Gastrocnemius medialis (tissue), 4 donors: Measurements from ENCODE around the gene RANBP17. TPM values are rescaled to one million over a fixed set of nuclear protein-coding genes. Genes with fewer than 3 reads are reported as not detected.

Experiments used
- ATAC-seq, 2 donors: fragments of 150-250 bp; one replicate each; pipeline ENCODE4 v1.9.1; 2016
- DNase-seq, 2 donors: peaks; one replicate each; pipeline ENCODE4 v3.0.0-alpha.2; 2019
- H3K27ac ChIP-seq, 4 donors: fragments of 200-600 bp; sonication (generic); 1 replicate in 1 of 4; 2 replicates in 3 of 4; pipeline ENCODE4 v1.5.1; 2016 to 2018; ENCODE audit warnings: mild to moderate bottlenecking in 2 of 4, moderate library complexity in 1 of 4
- H3K27me3 ChIP-seq, 3 donors: fragments of 200-600 bp; sonication (generic) in 2 of 3; 1 replicate in 1 of 3; 2 replicates in 2 of 3; pipeline versions ENCODE4 v1.5.1 to v1.6.0; 2016 to 2019; ENCODE audit warnings: mild to moderate bottlenecking in 1 of 3, moderate library complexity in 1 of 3
- H3K36me3 ChIP-seq, 2 donors: fragments of 200-600 bp; sonication (generic) in 1 of 2; one replicate each; pipeline ENCODE4 v1.5.1; 2017 to 2018
- H3K4me1 ChIP-seq, 2 donors: fragments of 200-600 bp; sonication (generic) in 1 of 2; one replicate each; pipeline ENCODE4 v1.5.1; 2016 to 2017; ENCODE audit warnings: mild to moderate bottlenecking in 2 of 2
- H3K4me3 ChIP-seq, 4 donors: fragments of 200-600 bp; sonication (generic) in 3 of 4; 1 replicate in 1 of 4; 2 replicates in 3 of 4; pipeline ENCODE4 v1.5.1; 2016 to 2019; ENCODE audit warnings: mild to moderate bottlenecking in 2 of 4
- H3K9me3 ChIP-seq, 3 donors: fragments of 200-600 bp; sonication (generic) in 2 of 3; 1 replicate in 1 of 3; 2 replicates in 2 of 3; pipeline ENCODE4 v1.5.1; 2016 to 2019
- CTCF ChIP-seq, 5 experiments: fragments of 450-650 bp in 3 of 5; fragments of 200-600 bp in 2 of 5; sonication (generic) in 2 of 5; IDR thresholded peaks in 4 of 5; conservative IDR thresholded peaks in 1 of 5; 1 replicate in 4 of 5; 2 replicates in 1 of 5; pipeline ENCODE4 v1.5.1; 2016 to 2019; ENCODE audit warnings: antibody characterized with exemption in 5 of 5, mild to moderate bottlenecking in 3 of 5, moderate library complexity in 3 of 5
- POLR2A ChIP-seq, 2 donors: fragments of 450-650 bp; IDR thresholded peaks; one replicate each; pipeline ENCODE4 v1.6.1; 2017; ENCODE audit warnings: antibody characterized with exemption in 2 of 2, mild to moderate bottlenecking in 2 of 2, moderate library complexity in 2 of 2
- in situ Hi-C, 4 donors: fragments of 200-750 bp; cut with MboI; loops; one replicate each; pipeline versions ENCODE4 v1.15.0 to v1.8.0; 2017; ENCODE audit warnings: low sequenced_read_pairs in 4 of 4
- intact Hi-C: fragments of 100-400 bp; cut with DNase I; formaldehyde crosslinking; loops from one replicate; pipeline ENCODE4 v1.15.1; 2023; ENCODE audit warnings: low total_unique reads
- total RNA-seq, 4 donors: library from RNA; depleted of rRNA; stranded (reverse); fragments of >200 nt; gene quantifications; one replicate each; pipeline versions ENCODE4 v1.1.0 to v1.2.3, GENCODE V29; 2016

Gene RANBP17
- total RNA-seq, 4 donors from 2014 or later, result 1.1 to 3.2 TPM; not detected in 2

DNA sequence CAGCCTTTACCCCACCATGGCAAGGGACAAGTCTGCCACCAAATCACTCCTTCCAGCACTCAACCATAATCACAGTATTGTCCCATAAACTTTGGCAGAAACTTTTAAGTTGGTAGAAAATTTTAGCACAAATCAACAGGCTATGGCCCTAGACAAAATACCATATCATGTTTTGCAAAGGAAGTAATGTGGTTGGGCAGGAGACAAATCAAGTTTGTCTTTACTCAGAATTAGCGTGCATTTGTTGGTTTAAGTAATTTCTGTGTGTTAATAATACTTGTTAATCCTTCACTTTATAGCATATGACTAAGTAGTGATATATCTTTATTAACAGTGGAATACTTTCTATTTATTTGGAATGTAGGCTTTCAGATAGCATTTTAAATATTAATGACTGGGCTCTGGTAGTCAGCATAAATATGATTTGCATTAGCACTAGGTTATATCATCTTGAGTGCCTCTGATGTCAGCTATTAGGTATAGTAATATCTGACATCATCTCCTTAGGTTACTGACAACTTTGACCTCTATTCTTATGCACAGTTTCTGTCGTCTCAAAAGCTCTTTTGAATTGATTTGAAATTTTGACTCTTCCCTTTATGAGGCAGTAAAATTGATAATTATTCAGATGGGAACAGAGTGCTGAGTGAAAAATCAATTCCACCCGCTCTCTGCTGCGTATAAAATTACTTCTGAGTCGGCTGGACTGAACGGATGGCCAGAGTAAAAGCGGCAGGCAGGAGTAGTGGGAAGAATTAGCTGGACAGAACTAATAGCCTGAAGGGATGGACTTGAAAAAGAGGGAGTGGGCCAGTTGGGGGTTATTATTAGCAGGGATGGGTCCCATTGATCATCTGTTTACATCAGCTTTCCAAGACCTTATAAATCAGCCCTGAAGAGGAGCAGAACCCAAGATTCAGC lies 407.1 kb downstream of the RANBP17 start:
- Histone ChIP-seq H3K4me3 (no peak overlapping the region), H3K36me3 (no peaks in the 10 kb centered on the region), H3K4me1 (no peaks in the 10 kb centered on the region), H3K9me3 (no peaks in the 10 kb centered on the region), H3K27me3 (no peaks in the 10 kb centered on the region), H3K27ac (no peak overlapping the region)
- DNase-seq (no peak), ATAC-seq (no peak)
- intact Hi-C loops (no loop called here), in situ Hi-C loops (no loop called here)
- no peak for TF ChIP-seq CTCF (IDR thresholded peaks at IDR 0.05 in 4 of 5, conservative IDR thresholded peaks at IDR 0.05 in 1 of 5)
- TF ChIP-seq POLR2A (IDR thresholded peaks at IDR 0.05), result no peak

GRCh38 chr5:171269717-171270116 lies 407.9 kb downstream of the RANBP17 start:
- Histone ChIP-seq H3K4me3 (no peak overlapping the region), H3K4me1 (no peaks in the 10 kb centered on the region), H3K27ac (no peak overlapping the region), H3K36me3 (no peaks in the 10 kb centered on the region), H3K9me3 (no peaks in the 10 kb centered on the region), H3K27me3 (no peaks in the 10 kb centered on the region)
- DNase-seq, result no peak
- intact Hi-C loops (no loop called here), in situ Hi-C loops (no loop called here)
- no peak for ATAC-seq
- TF ChIP-seq CTCF (IDR thresholded peaks at IDR 0.05 in 4 of 5, conservative IDR thresholded peaks at IDR 0.05 in 1 of 5), result no peak
- TF ChIP-seq POLR2A (IDR thresholded peaks at IDR 0.05), result no peak

DNA sequence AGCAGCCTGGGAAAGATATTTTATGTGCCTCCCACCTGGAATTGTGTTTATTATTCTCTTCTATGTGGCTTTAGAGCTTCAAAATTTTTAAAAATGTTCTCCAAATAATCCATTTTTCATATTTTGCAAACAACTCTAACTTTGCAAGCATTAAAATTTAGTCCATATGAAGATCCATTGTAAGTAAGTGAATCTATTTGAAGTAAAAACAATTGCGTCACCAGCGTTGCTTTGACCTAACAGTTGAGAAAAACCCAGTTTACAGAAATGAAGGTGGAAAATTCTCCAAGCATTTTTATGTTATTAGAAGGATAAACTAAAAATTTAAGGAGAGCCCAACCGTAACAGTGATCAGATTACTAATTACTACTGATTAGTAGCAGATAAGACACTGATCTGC lies 408.3 kb downstream of the RANBP17 start:
- in situ Hi-C loops, result no loop called here
- intact Hi-C loops, result no loop called here
- H3K4me1 ChIP-seq, result no peaks in the 10 kb centered on the region
- H3K36me3 ChIP-seq, result no peaks in the 10 kb centered on the region
- no peak overlapping the region for H3K4me3 ChIP-seq
- ATAC-seq (no peak), DNase-seq (no peak)
- H3K27ac ChIP-seq, result no peak overlapping the region
- H3K27me3 ChIP-seq, result no peaks in the 10 kb centered on the region
- no peaks in the 10 kb centered on the region for H3K9me3 ChIP-seq
- TF ChIP-seq CTCF (IDR thresholded peaks at IDR 0.05 in 4 of 5, conservative IDR thresholded peaks at IDR 0.05 in 1 of 5) (no peak), POLR2A (IDR thresholded peaks at IDR 0.05) (no peak)

- Histone ChIP-seq H3K4me3 (no peak overlapping the region), H3K36me3 (no peaks in the 10 kb centered on the region), H3K27ac (no peak overlapping the region), H3K27me3 (no peaks in the 10 kb centered on the region), H3K9me3 (no peaks in the 10 kb centered on the region), H3K4me1 (no peaks in the 10 kb centered on the region)
- intact Hi-C loops, result no loop called here
- TF ChIP-seq POLR2A (IDR thresholded peaks at IDR 0.05) (no peak), CTCF (IDR thresholded peaks at IDR 0.05 in 4 of 5, conservative IDR thresholded peaks at IDR 0.05 in 1 of 5) (no peak)
- ATAC-seq (no peak), DNase-seq (no peak)
- in situ Hi-C loops, result no loop called here
Observed at GRCh38 chr5:171271798-171272197, 410.0 kb downstream of the RANBP17 start.
